Posterior vena cava (tissue), 2 donors: Measurements from ENCODE around the gene MYO15B. TPM values are rescaled to one million over a fixed set of nuclear protein-coding genes. Genes with fewer than 3 reads are reported as not detected.

Source experiments
- DNase-seq: peaks from one replicate; pipeline ENCODE4 v3.0.0-alpha.2; 2020; ENCODE audit warnings: low spot score
- intact Hi-C, 2 donors: fragments of 100-400 bp; cut with DNase I; formaldehyde crosslinking; loops; one replicate each; pipeline versions ENCODE4 v1.14.1 to v1.14.2; 2022 to 2023
- total RNA-seq, 2 donors: library from RNA; stranded (reverse); fragmentation: NEBNext Ultra II Directional; extraction: Animal tissue kit (Norgen Biotek cat#: 25700); gene quantifications; one replicate each; pipeline ENCODE4 v1.2.1, GENCODE V29; 2021
- donor health status: DM: yes; HTN: yes; CAD: no.
- donor health status: DM: yes; HTN: yes; CAD: no.

MYO15B gene
- total RNA-seq, 2 donors from 2014 or later: 76.5 to 114 TPM

DNA sequence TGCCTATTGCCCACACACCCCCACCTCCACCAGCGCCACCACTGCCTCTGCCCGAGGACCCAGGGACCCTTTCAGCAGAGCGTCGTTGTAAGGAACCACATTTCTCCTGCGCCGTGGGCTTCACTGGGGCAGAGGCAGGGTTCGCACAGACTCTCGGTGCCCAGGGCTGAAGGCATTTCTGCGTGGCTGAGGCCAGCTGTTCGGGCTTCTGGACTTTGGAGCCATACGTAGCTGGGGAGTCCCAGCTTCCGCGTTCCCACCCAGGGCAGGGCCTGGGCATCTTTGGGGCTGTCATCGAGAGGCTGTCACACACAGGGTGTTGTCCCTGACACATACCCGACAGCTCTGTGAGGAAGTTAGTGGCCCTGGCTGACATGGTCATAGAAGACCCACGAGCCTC is 29.6 kb downstream of the MYO15B start:
- intact Hi-C loops: no loop called here
- no peak for DNase-seq

DNA sequence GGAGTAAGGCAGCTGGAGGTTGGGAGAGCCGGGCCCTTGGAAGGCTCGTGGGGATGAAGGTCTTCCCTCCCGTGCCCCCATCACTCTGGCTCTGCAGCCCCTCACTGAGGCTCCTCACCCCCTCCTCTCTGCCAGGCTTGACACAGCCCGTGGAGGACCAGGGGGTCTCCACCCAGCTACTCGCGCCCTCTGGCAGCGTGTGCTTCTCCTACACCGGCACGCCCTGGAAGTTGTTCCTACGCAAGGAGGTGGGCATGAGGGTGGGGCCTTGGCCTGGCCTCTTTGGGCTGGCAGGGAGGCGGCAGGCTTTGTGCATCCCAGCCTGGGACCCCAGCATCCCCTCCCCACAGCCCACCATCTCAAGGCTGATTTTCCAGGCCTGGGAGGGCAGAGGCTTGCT is 30.1 kb downstream of the MYO15B start:
- DNase-seq: no peak
- intact Hi-C loops: no loop called here

DNA sequence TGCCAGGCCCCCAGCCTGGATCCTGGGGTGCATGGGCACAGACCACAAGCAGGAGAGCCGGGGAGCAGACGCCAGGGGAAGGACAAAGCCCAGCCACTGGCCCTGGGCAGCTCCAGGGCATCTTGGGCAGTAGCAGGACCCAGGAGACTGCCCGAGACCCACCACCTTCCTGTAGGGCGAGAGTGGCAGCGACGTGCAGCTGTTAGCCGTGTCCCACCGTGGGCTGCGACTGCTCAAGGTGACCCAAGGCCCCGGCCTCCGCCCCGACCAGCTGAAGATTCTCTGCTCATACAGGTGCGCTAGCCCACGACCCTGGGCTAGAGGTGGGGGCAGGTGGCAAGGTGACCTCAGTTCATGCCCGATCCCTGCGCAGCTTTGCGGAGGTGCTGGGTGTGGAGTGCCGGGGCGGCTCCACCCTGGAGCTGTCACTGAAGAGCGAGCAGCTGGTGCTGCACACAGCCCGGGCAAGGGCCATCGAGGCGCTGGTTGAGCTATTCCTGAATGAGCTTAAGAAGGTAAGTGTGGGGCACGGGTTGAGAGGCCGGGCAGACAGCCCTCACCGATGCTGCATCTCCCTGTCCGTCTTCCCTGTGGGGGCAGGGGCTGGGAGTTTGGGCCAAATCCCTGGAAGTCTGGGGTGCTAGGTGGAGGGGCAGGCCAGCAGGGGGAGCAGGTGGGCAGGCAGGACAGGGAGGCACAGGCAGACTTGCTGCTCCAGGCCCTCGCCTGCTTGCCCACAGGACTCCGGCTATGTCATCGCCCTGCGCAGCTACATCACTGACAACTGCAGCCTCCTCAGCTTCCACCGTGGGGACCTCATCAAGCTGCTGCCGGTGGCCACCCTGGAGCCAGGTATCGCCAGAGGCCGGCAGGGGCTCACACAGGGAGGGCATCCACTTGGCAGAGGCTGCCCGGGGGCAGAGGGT is 32.2 kb downstream of the MYO15B start:
- intact Hi-C loops: no loop called here
- no peak for DNase-seq

DNA sequence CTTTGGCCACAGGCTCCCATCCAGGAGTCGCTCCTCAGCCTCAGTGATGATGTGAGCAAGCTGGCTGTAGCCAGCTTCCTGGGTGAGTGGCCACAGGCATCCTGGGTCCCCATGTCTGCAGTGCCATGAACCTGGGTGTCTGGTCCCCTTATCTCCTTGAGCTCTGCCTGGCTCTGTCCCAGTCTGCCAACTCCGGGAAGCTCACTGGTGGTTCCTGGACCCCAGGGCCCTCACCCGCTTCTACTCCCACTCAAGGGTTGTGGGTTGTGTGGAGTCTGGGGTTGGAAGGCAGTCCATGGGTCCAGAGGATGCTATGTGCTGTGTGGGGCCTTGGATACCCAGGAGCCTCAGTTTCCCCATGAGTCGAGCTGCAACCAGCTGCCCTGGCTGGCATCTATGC is 33.9 kb downstream of the MYO15B start:
- no peak for DNase-seq

DNA sequence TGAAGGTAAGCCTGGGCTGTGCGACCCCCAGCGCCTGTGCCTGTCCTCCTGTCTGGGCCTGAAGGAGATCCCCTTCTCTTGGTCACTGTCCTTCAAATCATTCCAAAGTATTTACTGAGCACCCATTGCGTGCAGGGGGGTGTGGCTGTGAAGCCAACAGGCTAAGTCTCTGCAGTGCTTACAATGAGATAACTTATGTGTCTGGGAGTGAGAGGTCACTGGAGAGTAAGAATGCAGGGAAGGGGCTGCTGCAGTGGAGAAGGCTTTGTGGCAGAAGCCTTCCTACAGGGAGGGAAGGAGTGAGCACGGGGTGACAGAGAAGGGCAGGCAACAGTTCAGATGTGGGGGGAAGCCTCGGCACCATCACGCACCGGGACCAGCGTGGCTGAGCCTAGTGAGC is 34.5 kb downstream of the MYO15B start:
- intact Hi-C loops: no loop called here
- no peak for DNase-seq

More for the DNA sequence above, 33.9 kb downstream of the MYO15B start:
- intact Hi-C loops: no loop called here

GRCh38 chr17:75622771-75623273 is 35.2 kb downstream of the MYO15B start:
- intact Hi-C loops: no loop called here

DNA sequence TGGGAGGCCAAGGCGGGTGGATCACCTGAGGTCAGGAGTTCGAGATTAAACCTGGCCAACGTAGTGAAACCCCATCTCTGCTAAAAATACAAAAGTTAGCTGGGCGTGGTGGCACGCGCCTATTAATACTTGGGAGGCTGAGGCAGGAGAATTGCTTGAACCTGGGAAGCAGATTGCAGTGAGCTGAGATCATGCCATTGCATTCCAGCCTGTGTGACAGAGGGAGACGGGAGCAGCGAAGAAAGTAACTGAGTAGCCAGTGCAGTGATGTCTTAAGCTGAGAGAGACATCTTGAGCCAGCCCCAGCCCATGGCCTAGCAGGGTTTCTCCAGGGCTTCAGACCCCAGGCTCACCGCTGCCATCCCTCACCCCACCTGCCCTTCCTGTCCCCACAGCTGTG is 35.8 kb downstream of the MYO15B start:
- no peak for DNase-seq
- intact Hi-C loops: no loop called here

More at GRCh38 chr17:75622771-75623273, 35.2 kb downstream of the MYO15B start:
- DNase-seq: no peak

DNA sequence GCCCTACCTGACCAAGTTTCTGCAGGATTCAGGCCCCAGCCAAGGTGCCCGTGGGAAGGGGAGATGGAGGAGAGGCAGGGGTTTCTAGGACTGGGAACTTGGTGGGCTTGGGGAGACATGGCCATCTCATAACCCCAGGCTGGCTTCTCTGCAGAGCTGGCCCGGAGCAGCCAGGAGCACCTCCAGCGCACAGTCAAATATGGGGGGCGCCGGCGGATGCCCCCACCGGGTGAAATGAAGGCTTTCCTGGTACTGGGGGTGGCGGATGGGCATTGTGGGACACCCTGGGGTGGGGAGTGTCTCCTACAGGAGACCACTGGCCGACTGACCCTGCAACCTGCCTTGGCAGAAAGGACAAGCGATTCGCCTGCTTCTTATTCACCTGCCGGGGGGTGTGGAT is 36.4 kb downstream of the MYO15B start:
- no peak for DNase-seq
- intact Hi-C loops: no loop called here

DNA sequence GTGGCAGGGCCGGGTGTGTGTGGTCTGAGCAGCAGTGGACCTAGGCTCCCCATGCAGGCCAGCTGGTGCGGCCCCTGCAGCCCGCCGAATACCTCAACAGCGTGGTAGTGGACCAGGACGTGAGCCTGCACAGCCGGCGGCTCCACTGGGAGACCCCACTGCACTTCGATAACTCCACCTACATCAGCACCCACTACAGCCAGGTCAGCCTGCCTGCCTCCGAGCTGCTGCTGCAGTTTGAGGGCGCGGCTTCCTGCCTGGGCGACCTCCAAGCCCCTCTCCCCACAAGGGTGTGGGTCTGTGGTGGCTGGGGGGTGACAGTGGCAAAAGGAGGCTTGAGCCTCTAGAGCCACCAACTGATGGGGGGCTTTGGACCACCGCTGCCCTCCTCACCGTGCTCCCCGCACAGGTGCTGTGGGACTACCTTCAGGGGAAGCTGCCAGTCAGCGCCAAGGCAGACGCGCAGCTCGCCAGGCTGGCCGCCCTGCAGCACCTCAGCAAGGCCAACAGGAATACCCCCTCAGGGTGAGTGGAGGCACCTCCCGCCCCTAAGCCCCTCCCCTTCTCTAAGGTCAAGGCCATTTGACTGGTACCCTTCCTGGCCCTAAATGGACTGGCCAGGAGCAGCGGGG is 37.2 kb downstream of the MYO15B start:
- intact Hi-C loops: no loop called here
- no peak for DNase-seq

DNA sequence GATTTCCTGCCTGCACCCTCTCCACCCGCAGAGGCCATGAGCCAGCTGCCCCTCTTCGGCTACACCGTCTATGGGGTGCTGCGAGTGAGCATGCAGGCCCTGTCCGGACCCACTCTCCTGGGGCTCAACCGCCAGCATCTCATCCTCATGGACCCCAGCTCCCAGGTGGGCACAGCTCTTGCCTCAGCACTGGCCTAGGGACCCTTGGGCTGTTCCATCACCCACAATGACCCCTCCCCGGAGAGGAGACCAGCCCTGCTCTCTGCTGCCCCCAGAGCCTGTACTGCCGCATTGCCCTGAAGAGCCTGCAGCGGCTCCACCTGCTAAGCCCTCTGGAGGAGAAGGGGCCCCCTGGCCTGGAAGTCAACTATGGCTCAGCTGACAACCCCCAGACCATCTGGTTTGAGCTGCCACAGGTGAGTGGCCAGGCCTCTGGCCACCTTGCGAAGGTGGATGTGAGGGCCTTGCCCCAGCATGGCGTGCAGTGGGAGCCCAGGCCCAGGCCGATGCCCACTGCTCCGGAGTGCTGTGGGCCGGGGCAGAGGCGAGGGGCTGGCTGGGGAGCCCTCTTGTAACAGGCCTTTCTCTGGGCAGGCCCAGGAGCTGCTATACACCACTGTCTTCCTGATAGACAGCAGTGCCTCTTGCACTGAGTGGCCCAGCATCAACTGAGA is 38.4 kb downstream of the MYO15B start:
- intact Hi-C loops: no loop called here
- DNase-seq: no peak

- intact Hi-C loops: no loop called here
- DNase-seq: no peak
Measured at GRCh38 chr17:75626496-75627038, 39.0 kb downstream of the MYO15B start.

- DNase-seq: no peak
- intact Hi-C loops: no loop called here
Measured at GRCh38 chr17:75627094-75627493, 39.5 kb downstream of the MYO15B start.

- intact Hi-C loops: no loop called here
- no peak for DNase-seq
Measured at GRCh38 chr17:75628425-75628824, 40.8 kb downstream of the MYO15B start.

GRCh38 chr17:75629157-75629556 is 41.6 kb downstream of the MYO15B start:
- DNase-seq: no peak
- intact Hi-C loops: no loop called here

- DNase-seq: no peak
- intact Hi-C loops: loop anchor here in 1 of 2 donors (5.0 kb wide), 1 partner anchor 117 kb away; no protein-coding TSS in a partner anchor
Measured at GRCh38 chr17:75630071-75630917, 42.7 kb downstream of the MYO15B start.

GRCh38 chr17:75631353-75631752 is 43.8 kb downstream of the MYO15B start:
- intact Hi-C loops: loop anchor here in 1 of 2 donors (5.0 kb wide), 1 partner anchor 116 kb away; no protein-coding TSS in a partner anchor
- DNase-seq: no peak

- no peak for DNase-seq
- intact Hi-C loops: loop anchor here in 1 of 2 donors (5.0 kb wide), 1 partner anchor 115 kb away; no protein-coding TSS in a partner anchor
Measured at GRCh38 chr17:75632428-75632827, 44.8 kb downstream of the MYO15B start.

- intact Hi-C loops: loop anchor here in 1 of 2 donors (5.0 kb wide), 1 partner anchor 114 kb away; no protein-coding TSS in a partner anchor
- DNase-seq: peak; percentile 97
Measured at GRCh38 chr17:75632863-75633485, 45.4 kb downstream of the MYO15B start, which contains the start of gene SMIM5. TSS of gene SMIM5 (plus strand) at chr17:75633434. CDS start at chr17:75640202, 6,768 bp downstream.
